K562 (cell line): ENCODE results near the gene P4HB. TPM values are rescaled to one million over a fixed set of nuclear protein-coding genes. Genes with fewer than 3 reads are reported as not detected.

ENCODE experiments used
- ATAC-seq: fragments of 200-7000 bp; cut with Tn5 transposase; 3 replicates; pipeline ENCODE4 v1.9.1; 2020; ENCODE audit warnings: moderate library complexity
- BruUV-seq: library from RNA; stranded (reverse); fragments of 400-500 nt; replicated peaks from 2 replicates; lab custom pipeline; 2021; lab: Mats Ljungman, UMichigan
- CTCF ChIA-PET: fragments of 300-600 bp; formaldehyde crosslinking; extraction: SDS; loops from one replicate; lab custom pipeline; 2021; ENCODE audit warnings: low intra/inter-chr PET ratio; lab: Yijun Ruan, JAX
- POLR2A ChIA-PET: fragments of 300-600, 350-650 bp; sonication (Branson Sonifier 250); formaldehyde crosslinking; extraction: SDS; loops from one replicate; lab custom pipeline; 2021; ENCODE audit warnings: antibody characterized with exemption, inconsistent platforms; lab: Yijun Ruan, JAX
- DNase-seq, 4 experiments: peaks; one replicate each; pipeline versions ENCODE4 v3.0.0 to v3.0.0-alpha.2; 2011 to 2018; ENCODE audit warnings: low spot score in 3 of 4, mixed read lengths in 3 of 4; ENCODE audit errors: extremely low read depth in 1 of 4
- FAIRE-seq: peaks from 2 replicates; lab custom pipeline; 2011; peaks lifted over from hg19 to GRCh38; lab: Jason Lieb, UNC
- H2AFZ ChIP-seq: 2 replicates; pipeline ENCODE4 v1.6.0; 2011; ENCODE audit warnings: low read depth, low read length, control low read depth, inconsistent platforms
- H3K27ac ChIP-seq: fragments of 200-600 bp; 3 replicates; pipeline ENCODE4 v1.8.0; 2011; ENCODE audit warnings: low read depth, mild to moderate bottlenecking, control low read depth, inconsistent platforms, low read length, moderate library complexity, mixed read lengths; ENCODE audit errors: extremely low read depth
- H3K27me3 ChIP-seq, 2 experiments: fragments of 300-600 bp in 1 of 2; 2 replicates in 1 of 2; 3 replicates in 1 of 2; pipeline versions ENCODE4 v1.6.0 to v1.8.0; 2011; ENCODE audit warnings: inconsistent platforms in 2 of 2, low read length in 2 of 2, mild to moderate bottlenecking in 1 of 2, mixed read lengths in 1 of 2, moderate library complexity in 1 of 2; ENCODE audit not compliant: control insufficient read depth in 2 of 2, insufficient read depth in 2 of 2
- H3K36me3 ChIP-seq: fragments of 300-600 bp; 3 replicates; pipeline ENCODE4 v1.8.0; 2011; ENCODE audit warnings: mild to moderate bottlenecking, low read length, inconsistent platforms; ENCODE audit not compliant: control insufficient read depth, insufficient read depth
- H3K4me1 ChIP-seq, 2 experiments: fragments of 200-600 bp in 1 of 2; replicated peaks in 1 of 2; 2 replicates in 1 of 2; 3 replicates in 1 of 2; pipeline versions ENCODE4 v1.5.1 to v1.8.0; 2011; ENCODE audit warnings: inconsistent platforms in 2 of 2, low read length in 2 of 2, mild to moderate bottlenecking in 1 of 2, mixed read lengths in 1 of 2, moderate library complexity in 1 of 2; ENCODE audit not compliant: control insufficient read depth in 2 of 2, insufficient read depth in 2 of 2
- H3K4me2 ChIP-seq: 2 replicates; pipeline ENCODE4 v1.6.1; 2011; ENCODE audit warnings: low read length, control low read depth, inconsistent platforms, mixed read lengths; ENCODE audit not compliant: insufficient read depth
- H3K4me3 ChIP-seq: fragments of 200-600 bp; sonication (generic), shearing (Covaris generic); 2 replicates; pipeline ENCODE4 v1.5.1; 2016; ENCODE audit warnings: control low read depth, inconsistent platforms
- H3K79me2 ChIP-seq: fragments of 200-600 bp; 3 replicates; pipeline ENCODE4 v1.8.0; 2011; ENCODE audit warnings: low read length, inconsistent platforms; ENCODE audit not compliant: control insufficient read depth, insufficient read depth
- H3K9ac ChIP-seq, 2 experiments: 2 replicates each; pipeline versions ENCODE4 v1.6.0 to v1.6.1; 2011; ENCODE audit warnings: low read depth in 2 of 2, low read length in 2 of 2, control low read depth in 1 of 2, inconsistent platforms in 1 of 2, mild to moderate bottlenecking in 1 of 2, mixed read lengths in 1 of 2; ENCODE audit not compliant: insufficient read depth in 1 of 2
- H3K9me1 ChIP-seq: one replicate; pipeline ENCODE4 v1.6.0; 2011; ENCODE audit warnings: inconsistent platforms, mild to moderate bottlenecking, low read length, moderate library complexity; ENCODE audit not compliant: control insufficient read depth, insufficient read depth
- H3K9me3 ChIP-seq: replicated peaks from 2 replicates; pipeline ENCODE4 v1.5.1; 2011; ENCODE audit warnings: low read depth, low read length, inconsistent platforms; ENCODE audit not compliant: control insufficient read depth, insufficient read depth
- H4K20me1 ChIP-seq: replicated peaks from 2 replicates; pipeline ENCODE4 v1.6.1; 2011; ENCODE audit warnings: low read length, inconsistent platforms, mixed read lengths; ENCODE audit not compliant: control insufficient read depth, insufficient read depth
- FOSL1 ChIP-seq: fragments of 200-800 bp; sonication (Bioruptor generic); conservative IDR thresholded peaks from 2 replicates; pipeline ENCODE4 v1.6.1; 2016; ENCODE audit warnings: missing genetic modification characterization, missing compliant biosample characterization
- HNRNPL ChIP-seq: fragments of 200-400 bp; formaldehyde crosslinking; IDR thresholded peaks from 2 replicates; pipeline ENCODE4 v1.6.1; 2017; ENCODE audit warnings: low read depth, mild to moderate bottlenecking, low read length
- KDM5B ChIP-seq: fragments of 200-600 bp; sonication (generic); IDR thresholded peaks from 2 replicates; pipeline ENCODE4 v1.6.1; 2012; ENCODE audit warnings: low read depth, mild to moderate bottlenecking, moderate library complexity, low read length, control low read depth, inconsistent platforms; ENCODE audit not compliant: insufficient replicate concordance
- POLR2A ChIP-seq: fragments of 450-650 bp; conservative IDR thresholded peaks from 2 replicates; pipeline ENCODE4 v1.6.1; 2016
- POLR2G ChIP-seq: fragments of 200-400 bp; formaldehyde crosslinking; IDR thresholded peaks from 2 replicates; pipeline ENCODE4 v1.6.1; 2017; ENCODE audit warnings: low read depth, mild to moderate bottlenecking, antibody characterized with exemption, low read length, moderate library complexity
- RBFOX2 ChIP-seq: fragments of 200-400 bp; formaldehyde crosslinking; IDR thresholded peaks from 2 replicates; pipeline ENCODE4 v1.6.1; 2017; ENCODE audit warnings: low read depth, mild to moderate bottlenecking, low read length, moderate library complexity
- RBM22 ChIP-seq: fragments of 200-400 bp; formaldehyde crosslinking; IDR thresholded peaks from 2 replicates; pipeline ENCODE4 v1.6.1; 2018; ENCODE audit warnings: low read length, low read depth; ENCODE audit not compliant: poor library complexity, severe bottlenecking
- SIRT6 ChIP-seq: IDR thresholded peaks from one replicate; pipeline ENCODE4 v1.6.1; 2012; ENCODE audit warnings: low read depth, mild to moderate bottlenecking, control low read depth, inconsistent platforms, low read length, moderate library complexity
- TAF15 ChIP-seq: fragments of 200-400 bp; formaldehyde crosslinking; IDR thresholded peaks from 2 replicates; pipeline ENCODE4 v1.6.1; 2017; ENCODE audit warnings: mild to moderate bottlenecking, low read depth, low read length, moderate library complexity
- TGIF2 ChIP-seq: sonication (generic); formaldehyde crosslinking; IDR thresholded peaks from 2 replicates; pipeline ENCODE4 v1.8.1; 2022; ENCODE audit warnings: mild to moderate bottlenecking, missing genetic modification reagents, moderate library complexity
- WGBS: fragments of 100-300 bp; shearing (Covaris generic); methylation state at CpG from one replicate; pipeline ENCODE4 v1.1.6; 2016; ENCODE audit warnings: low coverage, mixed read lengths; ENCODE audit not compliant: insufficient coverage; ENCODE audit errors: missing lambda C conversion rate; 5-methylcytosine and 5-hydroxymethylcytosine counted together
- in situ Hi-C: fragments of 300-500 bp; cut with MboI; formaldehyde crosslinking; loops from 4 replicates; pipeline ENCODE4 v1.15.0; 2018; ENCODE audit warnings: inconsistent platforms, mixed read lengths
- intact Hi-C: fragments of 100-400 bp; cut with micrococcal nuclease; formaldehyde crosslinking; loops from 2 replicates; pipeline ENCODE4 v1.14.2; 2022
- polyA plus RNA-seq, 8 experiments: library from polyadenylated mRNA; depleted of rRNA in 4 of 8; stranded (reverse) in 5 of 8; unstranded in 3 of 8; fragments of >200 nt; fragmentation: Nextera tagmentation in 2 of 8; fragmentation: Illumina TruSeq in 1 of 8; extraction: Ambion mirVana in 2 of 8; extraction: Trizol in 1 of 8; gene quantifications; 2 replicates each; pipeline versions ENCODE4 v1.2.1 to v1.2.3, GENCODE V29; 2011 to 2014; ENCODE audit warnings: inconsistent platforms in 1 of 8, missing spikeins in 1 of 8
- total RNA-seq, 7 experiments: library from RNA; depleted of rRNA in 6 of 7; stranded (reverse); fragments of >200 nt in 6 of 7; fragmentation: Illumina TruSeq in 2 of 7; extraction: Trizol in 2 of 7; gene quantifications; 2 replicates each; pipeline versions ENCODE4 v1.2.1 to v1.2.3, GENCODE V29; 2011 to 2021; ENCODE audit warnings: low replicate concordance in 1 of 7

Gene P4HB
- total and polyA plus RNA-seq, 9 of the 15 experiments (the other 6 are each of a cell fraction or from before 2014, with no cell fraction given) = 4.4 to 645 (median 325) TPM

DNA sequence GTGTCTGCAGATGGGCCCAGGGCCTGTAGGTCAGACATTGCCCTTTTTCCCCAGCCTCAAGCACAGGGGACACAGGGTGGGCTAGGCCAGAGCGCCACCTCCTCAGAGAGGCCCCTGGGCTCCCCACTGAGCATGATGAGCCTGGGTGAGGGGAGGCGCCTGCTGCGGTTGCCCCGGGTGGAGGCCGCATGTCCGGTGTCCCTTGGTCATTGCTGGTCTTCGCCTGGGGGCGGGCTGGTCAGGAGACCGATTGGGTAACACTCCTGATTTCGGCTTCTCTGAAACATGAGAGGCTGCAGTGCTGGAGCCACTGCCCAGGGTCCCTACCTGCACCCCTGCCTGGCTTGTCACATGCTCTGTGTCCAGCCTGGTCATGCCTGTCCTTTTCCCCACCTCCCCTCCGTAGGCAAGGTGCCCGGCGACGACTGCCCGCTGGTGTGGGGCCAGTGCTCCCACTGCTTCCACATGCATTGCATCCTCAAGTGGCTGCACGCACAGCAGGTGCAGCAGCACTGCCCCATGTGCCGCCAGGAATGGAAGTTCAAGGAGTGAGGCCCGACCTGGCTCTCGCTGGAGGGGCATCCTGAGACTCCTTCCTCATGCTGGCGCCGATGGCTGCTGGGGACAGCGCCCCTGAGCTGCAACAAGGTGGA is 39.3 kb upstream of the P4HB start (continued):
- TF ChIP-seq POLR2G (peak; percentile 88), SIRT6 (peak; percentile 4), RBM22 (peak; percentile 91), TAF15 (0 out of 2 replicates have a peak, but pooled peaks have one; percentile 80), KDM5B (peak; percentile 26), RBFOX2 (peak; percentile 68), POLR2A (peak; percentile 33; the same call in 1 of the 2 replicates)
- TF ChIP-seq, all 486 proteins: peak for 13

DNA sequence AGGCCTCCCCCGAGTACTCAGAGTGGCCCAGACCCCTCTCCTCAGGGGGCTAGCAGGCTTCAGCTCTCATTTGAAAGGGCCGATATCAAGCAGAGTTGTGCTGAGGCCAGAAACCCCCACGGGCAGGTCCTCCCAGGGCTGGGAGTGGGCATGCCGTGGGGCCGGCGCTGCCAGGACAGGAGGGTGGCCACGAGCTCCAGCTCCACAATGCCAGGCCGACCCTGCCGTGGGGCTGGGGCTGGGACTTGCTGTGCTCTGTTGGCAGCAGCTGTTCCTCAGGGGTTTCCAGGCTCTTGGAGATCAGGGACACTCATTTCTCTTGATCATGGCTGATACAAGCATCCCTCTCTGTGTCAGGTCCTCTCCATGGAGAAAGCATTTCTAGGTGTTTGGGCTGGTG is 38.5 kb upstream of the P4HB start:
- WGBS = 86% methylated on average over 8 of the region's 9 CpGs
- Histone ChIP-seq H2AFZ (no peak overlapping the region), H3K27ac (0 out of 3 replicates have a peak overlapping the region, but pooled peaks have one; percentile 21), H4K20me1 (peaks cover 9% of the 10 kb centered on the region; the same call in 1 of the 2 replicates), H3K4me3 (no peak overlapping the region), H3K27me3 (no peaks in the 10 kb centered on the region), H3K9ac (peak overlapping the region in 1 of 2 experiments; percentile 37; a peak in 2 of 4 replicates), H3K4me1 (peaks cover 10 to 54% of the 10 kb centered on the region in 2 experiments)
- POLR2A ChIA-PET = interaction anchor here (0.5 to 2.0 kb wide), 8 partner anchors 14 to 40 kb away, joined by 3 to 10 read pairs (median 3); no protein-coding TSS in a partner anchor
- BruUV-seq = no TSS peak
- no peak for ATAC-seq
- TF ChIP-seq RBFOX2 = peak; percentile 31
- TF ChIP-seq RBM22 = peak; percentile 85
- no peak for TF ChIP-seq HNRNPL
- TF ChIP-seq TGIF2 (CRISPR knock-in tag) = no peak
- TF ChIP-seq POLR2G = peak; percentile 47; the same call in 1 of the 2 replicates
- 0 out of 2 replicates have a peak, but pooled peaks have one; percentile 5 for TF ChIP-seq FOSL1 (tag)
- TF ChIP-seq, all 486 proteins: peak for 4
- Histone ChIP-seq H3K9me1 (peaks cover 3% of the 10 kb centered on the region), H3K36me3 (peaks cover 66% of the 10 kb centered on the region; the same call in 2 of the 3 replicates), H3K9me3 (no peaks in the 10 kb centered on the region), H3K4me2 (no peak overlapping the region), H3K79me2 (peaks cover 5% of the 10 kb centered on the region)
- FAIRE-seq (no peak), DNase-seq (no peak)
- CTCF ChIA-PET = no interaction called here
- intact Hi-C loops (no loop called here), in situ Hi-C loops (no loop called here)
